A549 (cell line): ENCODE results near the gene SSPN. TPM values are rescaled to one million over a fixed set of nuclear protein-coding genes. Genes with fewer than 3 reads are reported as not detected.
A peak's percentile ranks its signal among the peaks of the same experiment; 100 is the strongest.

ENCODE experiments used
- ATAC-seq, 2 experiments: fragments of 200-7000 bp in 1 of 2; fragments of >200 bp in 1 of 2; cut with Nextera tagmentation in 1 of 2; cut with Tn5 transposase in 1 of 2; 3 replicates each; pipeline versions ENCODE4 v1.8.0 to v1.9.1; 2018 to 2020; ENCODE audit warnings: mild to moderate bottlenecking in 1 of 2, moderate library complexity in 1 of 2
- CTCF ChIA-PET: fragments of 300-600 bp; sonication (Branson Sonifier 250); formaldehyde crosslinking; extraction: SDS; loops from one replicate; lab custom pipeline; 2021; ENCODE audit warnings: antibody characterized with exemption, inconsistent platforms; lab: Yijun Ruan, JAX
- POLR2A ChIA-PET: fragments of 350-600 bp; formaldehyde crosslinking; extraction: SDS; loops from one replicate; lab custom pipeline; 2021; ENCODE audit warnings: antibody characterized with exemption, inconsistent platforms; lab: Yijun Ruan, JAX
- DNase-seq, 2 experiments: peaks; one replicate each; pipeline versions ENCODE4 v3.0.0 to v3.0.0-alpha.2; 2011 to 2016; ENCODE audit warnings: low read depth in 1 of 2, low spot score in 1 of 2
- FAIRE-seq: peaks from 2 replicates; lab custom pipeline; 2011; peaks lifted over from hg19 to GRCh38; lab: Jason Lieb, UNC
- H3K27ac ChIP-seq, 2 experiments: fragments of >200 bp; sonication (Bioruptor Twin); formaldehyde crosslinking; 3 replicates each; pipeline ENCODE4 v1.5.1; 2016 to 2017
- H3K4me1 ChIP-seq: fragments of >200 bp; sonication (Bioruptor Twin); formaldehyde crosslinking; 3 replicates; pipeline ENCODE4 v1.6.1; 2016
- H3K4me2 ChIP-seq: fragments of >200 bp; sonication (Bioruptor Twin); formaldehyde crosslinking; 3 replicates; pipeline ENCODE4 v1.6.1; 2016
- H3K4me3 ChIP-seq: fragments of >200 bp; sonication (Bioruptor Twin); formaldehyde crosslinking; 3 replicates; pipeline ENCODE4 v1.5.1; 2016
- H3K9me3 ChIP-seq: fragments of >200 bp; sonication (Bioruptor Twin); formaldehyde crosslinking; 3 replicates; pipeline ENCODE4 v1.6.1; 2016
- CBX2 ChIP-seq: fragments of 200-600 bp; sonication (generic); IDR thresholded peaks from 2 replicates; pipeline ENCODE4 v1.6.1; 2016; ENCODE audit warnings: low read depth, mild to moderate bottlenecking, borderline replicate concordance
- EHMT2 ChIP-seq: fragments of 200-600 bp; sonication (generic); IDR thresholded peaks from 2 replicates; pipeline ENCODE4 v1.6.1; 2016; ENCODE audit warnings: antibody characterized with exemption, low read depth, mild to moderate bottlenecking, moderate library complexity
- ESRRA ChIP-seq: fragments of 150-350 bp; IDR thresholded peaks from 2 replicates; pipeline ENCODE4 v1.6.1; 2014; ENCODE audit warnings: mild to moderate bottlenecking, low read length, borderline replicate concordance
- FOXS1 ChIP-seq: fragments of 250-450 bp; sonication (Bioruptor Pico); IDR thresholded peaks from 2 replicates; pipeline ENCODE4 v1.5.0; 2020; ENCODE audit warnings: mild to moderate bottlenecking, moderate library complexity
- HOXB5 ChIP-seq: fragments of 250-450 bp; sonication (Bioruptor Pico); IDR thresholded peaks from 2 replicates; pipeline ENCODE4 v1.5.0; 2020; ENCODE audit warnings: mild to moderate bottlenecking, moderate library complexity
- MAFK ChIP-seq: fragments of 450-650 bp; IDR thresholded peaks from 2 replicates; pipeline ENCODE4 v1.6.1; 2014; ENCODE audit not compliant: partially characterized antibody
- MAZ ChIP-seq: fragments of 150-350 bp; IDR thresholded peaks from 2 replicates; pipeline ENCODE4 v1.6.1; 2014; ENCODE audit warnings: antibody characterized with exemption, low read depth, low read length, borderline replicate concordance
- MYC ChIP-seq: IDR thresholded peaks from 2 replicates; pipeline ENCODE4 v1.6.1; 2012; ENCODE audit warnings: mild to moderate bottlenecking, inconsistent platforms, low read length, improper control_type of control experiment, borderline replicate concordance
- NFE2L2 ChIP-seq: fragments of 150-350 bp; conservative IDR thresholded peaks from 2 replicates; pipeline ENCODE4 v1.6.1; 2014; ENCODE audit warnings: low read length
- PHF8 ChIP-seq: fragments of 200-600 bp; sonication (generic); IDR thresholded peaks from 2 replicates; pipeline ENCODE4 v1.6.1; 2016; ENCODE audit warnings: low read depth, mild to moderate bottlenecking, antibody characterized with exemption, moderate library complexity, borderline replicate concordance
- POLR2A ChIP-seq: IDR thresholded peaks from 2 replicates; pipeline ENCODE4 v1.6.1; 2012; ENCODE audit warnings: mild to moderate bottlenecking, low read length
- RARB ChIP-seq: fragments of 250-450 bp; sonication (Bioruptor Pico); IDR thresholded peaks from 2 replicates; pipeline ENCODE4 v1.8.0; 2021; ENCODE audit warnings: mild to moderate bottlenecking, moderate library complexity
- RCOR1 ChIP-seq: fragments of 150-350 bp; IDR thresholded peaks from 2 replicates; pipeline ENCODE4 v1.6.1; 2014; ENCODE audit warnings: antibody characterized with exemption, low read length, low read depth
- RFX5 ChIP-seq: fragments of 450-650 bp; IDR thresholded peaks from 2 replicates; pipeline ENCODE4 v1.7.1; 2014; ENCODE audit warnings: antibody characterized with exemption, mild to moderate bottlenecking, moderate library complexity
- SREBF2 ChIP-seq: fragments of 450-650 bp; IDR thresholded peaks from 2 replicates; pipeline ENCODE4 v1.6.1; 2014; ENCODE audit warnings: mild to moderate bottlenecking, moderate library complexity
- TP53 ChIP-seq: fragments of 250-450 bp; sonication (Bioruptor Pico); IDR thresholded peaks from 2 replicates; pipeline ENCODE4 v1.5.0; 2021; ENCODE audit warnings: mild to moderate bottlenecking, moderate library complexity
- ZSCAN20 ChIP-seq: fragments of 250-450 bp; sonication (Bioruptor Pico); IDR thresholded peaks from 2 replicates; pipeline ENCODE4 v1.8.0; 2022; ENCODE audit warnings: mild to moderate bottlenecking, moderate library complexity
- WGBS: methylation state at CpG from one replicate; pipeline ENCODE4 v1.1.6; 2017; ENCODE audit errors: missing lambda C conversion rate; 5-methylcytosine and 5-hydroxymethylcytosine counted together
- polyA plus RNA-seq, 4 experiments: library from polyadenylated mRNA; depleted of rRNA in 3 of 4; stranded (reverse); fragments of >200 nt; fragmentation: RNase III in 1 of 4; extraction: RNeasy Plus Mini Kit Qiagen cat#74134 plus additional on column Dnase treatment in 1 of 4; gene quantifications; 2 replicates in 3 of 4; 3 replicates in 1 of 4; pipeline ENCODE4 v1.2.3, GENCODE V29; 2011 to 2017
- TF ChIP-seq, protein P1 (sequence below): fragments of >200 bp; sonication (Bioruptor Twin); formaldehyde crosslinking; IDR thresholded peaks from 2 replicates; pipeline ENCODE4 v1.6.1; 2016

The SSPN gene
- polyA plus RNA-seq, 2 of the 4 experiments (the other 2 are of a cell fraction) = 0.85 to 2.6 TPM

DNA sequence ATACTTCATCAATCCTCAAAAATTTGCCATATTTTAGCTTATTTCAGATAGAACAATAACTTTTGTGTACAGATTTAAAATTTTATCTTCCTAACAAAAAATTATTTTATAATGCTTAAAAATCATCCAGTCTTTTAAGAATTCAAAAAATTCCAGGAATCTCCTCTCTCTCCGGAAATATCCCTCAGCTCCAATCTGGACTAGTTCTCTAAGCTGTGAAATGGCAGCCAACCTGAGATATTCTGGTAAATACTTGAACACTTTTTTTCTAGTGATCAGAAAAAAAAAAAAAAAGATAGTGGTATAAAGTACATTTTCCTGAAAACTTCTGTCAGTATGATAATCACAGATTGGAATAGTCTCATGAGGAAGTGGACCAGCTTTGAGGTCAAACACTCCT, 57.6 kb downstream of the SSPN start:
- Histone ChIP-seq H3K4me3 (no peak overlapping the region), H3K9me3 (no peaks in the 10 kb centered on the region), H3K4me1 (0 out of 3 replicates have a peak, but pooled peaks cover 4% of the 10 kb centered on the region), H3K27ac (no peak overlapping the region), H3K4me2 (no peak overlapping the region)
- ChIA-PET CTCF (interaction anchor here (2.1 kb wide), 1 partner anchor 9 kb away, joined by 5 read pairs; no protein-coding TSS in a partner anchor), POLR2A (no interaction called here)
- FAIRE-seq (no peak), DNase-seq (no peak), ATAC-seq (no peak)
- TF ChIP-seq POLR2A = no peak
- TF ChIP-seq TP53 = no peak
- no peak for TF ChIP-seq EHMT2
- WGBS = 76% methylated on average over 1 of the region's 1 CpG

DNA sequence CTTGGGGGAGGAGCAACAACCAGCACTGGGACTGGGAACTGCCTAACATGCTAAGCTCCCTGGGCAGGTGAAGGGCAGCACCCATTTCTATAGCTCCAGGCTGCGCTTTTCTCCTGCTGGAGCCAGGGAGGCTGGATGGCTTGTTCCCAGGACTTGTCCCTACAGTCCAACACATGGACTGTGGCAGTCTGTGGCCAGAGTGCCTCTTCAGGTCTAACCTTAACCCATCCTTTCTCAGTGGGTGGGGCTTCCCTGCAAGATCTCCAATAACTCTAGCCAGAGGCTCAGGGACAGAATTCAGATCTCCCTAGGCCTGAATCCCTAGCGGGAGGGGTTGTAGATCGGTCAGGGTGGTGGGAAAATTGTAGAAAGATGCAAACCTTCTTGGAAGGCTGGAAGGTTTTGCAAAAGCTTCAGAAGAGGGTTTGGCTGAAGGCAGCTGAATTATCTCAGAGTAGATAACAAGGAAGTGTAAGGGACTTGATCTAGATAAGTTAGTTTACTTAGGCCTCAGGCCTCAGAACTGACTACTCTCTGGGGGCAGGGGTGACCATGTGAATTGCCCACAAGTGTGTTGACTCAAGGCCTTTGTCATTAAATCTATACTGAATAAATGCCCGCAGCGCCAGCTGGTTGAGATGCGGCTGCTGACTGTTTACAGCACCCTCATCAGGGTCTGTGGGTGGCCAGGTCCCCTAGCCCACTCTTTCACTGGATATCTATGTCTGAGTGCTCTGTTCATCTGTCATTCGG, 60.7 kb downstream of the SSPN start:
- FAIRE-seq (no peak), DNase-seq (no peak), ATAC-seq (peak in 1 of 2 experiments; percentile 45; a peak in 3 of 6 replicates)
- ChIA-PET POLR2A (no interaction called here), CTCF (interaction anchor here (1.3 to 1.7 kb wide), 4 partner anchors 9 to 33 kb away, joined by 3 to 4 read pairs (median 3); no protein-coding TSS in a partner anchor)
- TF ChIP-seq ZSCAN20 (CRISPR knock-in tag) (no peak), ESRRA (no peak), MAFK (peak; percentile 7), SREBF2 (no peak), MYC (no peak)
- TF ChIP-seq, protein P1, sequence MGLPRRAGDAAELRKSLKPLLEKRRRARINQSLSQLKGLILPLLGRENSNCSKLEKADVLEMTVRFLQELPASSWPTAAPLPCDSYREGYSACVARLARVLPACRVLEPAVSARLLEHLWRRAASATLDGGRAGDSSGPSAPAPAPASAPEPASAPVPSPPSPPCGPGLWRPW = no peak
- Histone ChIP-seq H3K27ac (no peak overlapping the region), H3K9me3 (no peaks in the 10 kb centered on the region; the same call in 2 of the 3 replicates), H3K4me2 (no peak overlapping the region), H3K4me3 (no peak overlapping the region), H3K4me1 (0 out of 3 replicates have a peak, but pooled peaks cover 4% of the 10 kb centered on the region)
- 83% methylated on average over 7 of the region's 7 CpGs for WGBS

DNA sequence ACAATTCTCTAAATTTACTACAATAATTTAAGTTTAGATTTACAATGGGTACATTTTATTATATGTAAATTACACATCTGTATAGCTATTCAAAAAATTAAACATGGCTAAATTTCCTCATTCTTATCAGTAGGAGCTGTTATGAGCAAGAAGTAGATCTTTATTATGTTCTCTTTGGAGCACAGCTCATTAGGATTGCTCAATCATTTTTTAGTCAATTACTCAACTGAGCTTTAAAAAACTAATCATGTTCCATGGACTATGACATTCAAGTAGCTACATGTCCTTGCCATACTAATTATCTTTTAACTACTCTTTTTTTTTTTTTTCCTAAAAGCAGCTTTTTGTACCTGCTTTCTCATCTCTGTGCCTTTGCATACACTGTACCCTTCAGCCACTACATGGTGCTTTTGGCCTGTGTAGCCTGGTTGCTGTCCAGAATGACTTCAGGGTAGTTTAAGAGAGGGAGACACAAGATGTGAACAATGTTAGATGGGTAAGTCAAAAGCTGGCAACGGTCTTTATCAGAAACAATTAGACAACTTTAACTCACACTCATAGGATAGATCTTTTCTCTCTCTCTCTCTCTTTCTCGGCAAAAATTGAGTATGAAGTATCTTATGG, 69.0 kb downstream of the SSPN start:
- TF ChIP-seq RCOR1 = no peak
- TF ChIP-seq SREBF2 = no peak
- TF ChIP-seq POLR2A = no peak
- TF ChIP-seq RARB (CRISPR knock-in tag) = no peak
- no peak for TF ChIP-seq NFE2L2
- TF ChIP-seq, all 56 proteins: peak for 0
- no peak for DNase-seq
- ChIA-PET CTCF (interaction anchor here (0.6 to 1.5 kb wide), 5 partner anchors 7 to 332 kb away, joined by 3 to 4 read pairs (median 3); no protein-coding TSS in a partner anchor), POLR2A (no interaction called here)
- ATAC-seq = no peak
- FAIRE-seq = peak; percentile 51
- Histone ChIP-seq H3K27ac (no peak overlapping the region), H3K4me3 (no peak overlapping the region), H3K4me1 (no peaks in the 10 kb centered on the region), H3K4me2 (no peak overlapping the region), H3K9me3 (0 out of 3 replicates have a peak, but pooled peaks cover 2% of the 10 kb centered on the region)
- WGBS = 28% methylated on average over 2 of the region's 2 CpGs

DNA sequence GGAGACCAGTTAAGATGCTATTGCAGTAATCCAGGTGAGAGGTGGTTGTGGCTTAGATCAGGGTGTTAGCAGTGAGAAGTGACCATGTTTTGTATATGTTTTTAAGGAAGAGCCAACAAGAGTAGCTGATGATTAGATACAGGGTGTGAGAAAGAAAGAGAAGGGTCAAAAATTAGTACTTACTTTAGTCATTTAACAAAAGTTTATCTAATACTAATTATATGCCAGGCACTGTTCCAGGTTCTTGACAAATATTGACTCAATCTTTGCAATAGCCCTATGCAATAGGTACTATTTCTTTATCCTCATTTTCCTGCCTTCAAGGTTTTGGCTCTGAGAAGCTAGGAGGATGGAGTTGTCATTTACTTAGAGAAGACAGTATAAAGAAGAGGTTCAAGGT, 70.2 kb downstream of the SSPN start:
- ATAC-seq (no peak), FAIRE-seq (no peak), DNase-seq (no peak)
- 0 out of 3 replicates have a peak, but pooled peaks cover 2% of the 10 kb centered on the region for H3K9me3 ChIP-seq
- CTCF ChIA-PET = interaction anchor here (0.6 to 1.5 kb wide), 4 partner anchors 9 to 388 kb away, joined by 3 to 5 read pairs (median 4); no protein-coding TSS in a partner anchor
- no peak overlapping the region for H3K4me3 ChIP-seq
- H3K27ac ChIP-seq = no peak overlapping the region
- no peak overlapping the region for H3K4me2 ChIP-seq
- POLR2A ChIA-PET = no interaction called here
- TF ChIP-seq FOXS1 (CRISPR knock-in tag) (no peak), PHF8 (no peak), HOXB5 (CRISPR knock-in tag) (no peak), CBX2 (no peak), ZSCAN20 (CRISPR knock-in tag) (no peak), RFX5 (no peak), RARB (CRISPR knock-in tag) (no peak), MAZ (no peak), ESRRA (no peak)
- peaks cover under 1% of the 10 kb centered on the region; the same call in 1 of the 3 replicates for H3K4me1 ChIP-seq
